NB4 (cell line): ENCODE results near the gene PIAS1.
"Not testable (repeated sequence)": the region's sequence is repeated elsewhere in the genome, so short reads cannot be mapped to it uniquely, and the experiment has no call there.

ENCODE experiments used
- DNase-seq: peaks from one replicate; pipeline ENCODE4 v3.0.0; 2010; ENCODE audit warnings: low read depth
- H3K4me3 ChIP-seq: one replicate; pipeline ENCODE4 v1.5.1; 2011; ENCODE audit warnings: mild to moderate bottlenecking, low read depth, low read length, moderate library complexity
- CTCF ChIP-seq: IDR thresholded peaks from one replicate; pipeline ENCODE4 v1.5.1; 2012; ENCODE audit warnings: low read depth, low read length
- MAX ChIP-seq: IDR thresholded peaks from 2 replicates; pipeline ENCODE4 v1.6.1; 2011; ENCODE audit warnings: low read depth, low read length
- MYC ChIP-seq: IDR thresholded peaks from 2 replicates; pipeline ENCODE4 v1.6.1; 2011; ENCODE audit warnings: low read depth, low read length
- POLR2A ChIP-seq: IDR thresholded peaks from 2 replicates; pipeline ENCODE4 v1.6.1; 2011; ENCODE audit warnings: mild to moderate bottlenecking; ENCODE audit not compliant: insufficient read length; ENCODE audit errors: extremely low read depth

PIAS1 gene

GRCh38 chr15:68152342-68152741, 98.2 kb downstream of the PIAS1 start:
- no peak for TF ChIP-seq POLR2A
- TF ChIP-seq CTCF = no peak
- TF ChIP-seq MAX = no peak
- no peak for TF ChIP-seq MYC
- DNase-seq = no peak
- H3K4me3 ChIP-seq = no peak overlapping the region

- H3K4me3 ChIP-seq = no peak overlapping the region
- TF ChIP-seq MYC (no peak), POLR2A (no peak), MAX (no peak), CTCF (peak; percentile 41)
- DNase-seq = peak; percentile 56
Measured at GRCh38 chr15:68154923-68155559, 100.9 kb downstream of the PIAS1 start.

GRCh38 chr15:68157074-68157473, 103.0 kb downstream of the PIAS1 start:
- TF ChIP-seq CTCF (no peak), MYC (no peak), POLR2A (no peak), MAX (no peak)
- H3K4me3 ChIP-seq = no peak overlapping the region
- DNase-seq = no peak

- no peak for DNase-seq
- no peak overlapping the region for H3K4me3 ChIP-seq
- TF ChIP-seq MYC (no peak), POLR2A (no peak), CTCF (no peak), MAX (no peak)
Measured at GRCh38 chr15:68158046-68158628, 104.0 kb downstream of the PIAS1 start.

- no peak for DNase-seq
- TF ChIP-seq POLR2A (no peak), CTCF (no peak)
- no peak overlapping the region for H3K4me3 ChIP-seq
Measured at GRCh38 chr15:68163191-68163590, 109.1 kb downstream of the PIAS1 start.

GRCh38 chr15:68166847-68167246, 112.7 kb downstream of the PIAS1 start:
- H3K4me3 ChIP-seq = no peak overlapping the region
- no peak for DNase-seq
- TF ChIP-seq MAX (no peak), POLR2A (no peak), MYC (no peak), CTCF (no peak)

- not testable (repeated sequence) for H3K4me3 ChIP-seq, DNase-seq
Measured at GRCh38 chr15:68172037-68172436, 117.9 kb downstream of the PIAS1 start.
